HG02870 (cell line): ENCODE measurements around the gene RELN.
"Not testable (repeated sequence)": the region's sequence is repeated elsewhere in the genome, so short reads cannot be mapped to it uniquely, and the experiment has no call there.

ENCODE experiments used
- ATAC-seq: cut with Tn5 transposase; IDR thresholded peaks from one replicate; pipeline ENCODE4 v1.9.1; 2021; ENCODE audit warnings: mild to moderate bottlenecking, moderate library complexity; ENCODE audit not compliant: unreplicated experiment

The RELN gene

GRCh38 chr7:103896826-103897225, 92.6 kb downstream of the RELN start:
- not testable (repeated sequence) for ATAC-seq

- ATAC-seq: no peak
These were observed 94.5 kb downstream of the RELN start for GRCh38 chr7:103894656-103895596.

GRCh38 chr7:103893350-103893749, 96.1 kb downstream of the RELN start:
- no peak for ATAC-seq

- no peak for ATAC-seq
These were observed 100.0 kb downstream of the RELN start for GRCh38 chr7:103889451-103889850.

GRCh38 chr7:103888603-103889153, 100.8 kb downstream of the RELN start:
- ATAC-seq: no peak

- ATAC-seq: no peak
These were observed 101.4 kb downstream of the RELN start for GRCh38 chr7:103887853-103888602.

- no peak for ATAC-seq
These were observed 102.4 kb downstream of the RELN start for GRCh38 chr7:103887050-103887449.

- ATAC-seq: no peak
These were observed 109.4 kb downstream of the RELN start for GRCh38 chr7:103879928-103880600.

- ATAC-seq: no peak
These were observed 110.0 kb downstream of the RELN start for GRCh38 chr7:103879411-103879810.

GRCh38 chr7:103877565-103877964, 111.9 kb downstream of the RELN start:
- no peak for ATAC-seq

GRCh38 chr7:103875718-103876117, 113.7 kb downstream of the RELN start:
- no peak for ATAC-seq

- ATAC-seq: no peak
These were observed 118.0 kb downstream of the RELN start for GRCh38 chr7:103871473-103871872.

GRCh38 chr7:103870664-103871063, 118.8 kb downstream of the RELN start:
- no peak for ATAC-seq

GRCh38 chr7:103867874-103868273, 121.6 kb downstream of the RELN start:
- no peak for ATAC-seq

- ATAC-seq: no peak
These were observed 122.5 kb downstream of the RELN start for GRCh38 chr7:103866919-103867318.

GRCh38 chr7:103865442-103865841, 124.0 kb downstream of the RELN start:
- no peak for ATAC-seq

- no peak for ATAC-seq
These were observed 127.0 kb downstream of the RELN start for GRCh38 chr7:103862302-103863035.

GRCh38 chr7:103859709-103860108, 129.7 kb downstream of the RELN start:
- ATAC-seq: no peak

- ATAC-seq: no peak
These were observed 132.0 kb downstream of the RELN start for GRCh38 chr7:103857435-103857834.

GRCh38 chr7:103856929-103857328, 132.5 kb downstream of the RELN start:
- no peak for ATAC-seq
